Small intestine (tissue), 7 donors: Measurements from ENCODE around the gene HSF2BP. TPM values are rescaled to one million over a fixed set of nuclear protein-coding genes. Genes with fewer than 3 reads are reported as not detected.
"Not testable (repeated sequence)": the region's sequence is repeated elsewhere in the genome, so short reads cannot be mapped to it uniquely, and the experiment has no call there.

Experiments used
- DNase-seq, 2 donors: peaks; one replicate each; pipeline versions ENCODE4 v3.0.0 to v3.0.0-alpha.2; 2013
- FAIRE-seq: peaks from 2 replicates; lab custom pipeline; 2012; peaks lifted over from hg19 to GRCh38; lab: Jason Lieb, UNC
- H3K27ac ChIP-seq, 3 donors: one replicate each; pipeline ENCODE4 v1.5.1; 2013; ENCODE audit warnings: low read length in 2 of 3, mild to moderate bottlenecking in 2 of 3, control low read depth in 1 of 3, inconsistent platforms in 1 of 3, low read depth in 1 of 3, moderate library complexity in 1 of 3
- H3K27me3 ChIP-seq, 3 donors: one replicate each; pipeline ENCODE4 v1.6.1; 2013; ENCODE audit warnings: low read length in 3 of 3, inconsistent platforms in 1 of 3; ENCODE audit not compliant: control insufficient read depth in 3 of 3, insufficient read depth in 3 of 3
- H3K36me3 ChIP-seq, 3 donors: one replicate each; pipeline ENCODE4 v1.6.1; 2013; ENCODE audit warnings: low read length in 3 of 3, inconsistent platforms in 1 of 3, low read depth in 1 of 3, mild to moderate bottlenecking in 1 of 3, moderate library complexity in 1 of 3; ENCODE audit not compliant: control insufficient read depth in 3 of 3, insufficient read depth in 2 of 3
- H3K4me1 ChIP-seq, 3 donors: one replicate each; pipeline ENCODE4 v1.6.1; 2013; ENCODE audit warnings: low read length in 2 of 3, inconsistent platforms in 1 of 3, low read depth in 1 of 3, mild to moderate bottlenecking in 1 of 3, moderate library complexity in 1 of 3; ENCODE audit not compliant: control insufficient read depth in 3 of 3, insufficient read depth in 2 of 3
- H3K4me3 ChIP-seq, 3 donors: one replicate each; pipeline ENCODE4 v1.5.1; 2013; ENCODE audit warnings: low read length in 3 of 3, control low read depth in 1 of 3, inconsistent platforms in 1 of 3, low read depth in 1 of 3, mild to moderate bottlenecking in 1 of 3, moderate library complexity in 1 of 3
- H3K9me3 ChIP-seq, 2 donors: one replicate each; pipeline ENCODE4 v1.6.1; 2013; ENCODE audit warnings: low read depth in 1 of 2, low read length in 1 of 2; ENCODE audit not compliant: control insufficient read depth in 2 of 2, insufficient read depth in 1 of 2
- WGBS, 3 donors: extraction: QIAGEN DNeasy Blood & Tissue Kit; methylation state at CpG; one replicate each; pipeline ENCODE4 v1.1.7; 2013; 5-methylcytosine and 5-hydroxymethylcytosine counted together
- polyA plus RNA-seq, 4 donors: library from polyadenylated mRNA; stranded (reverse) in 3 of 4; unstranded in 1 of 4; fragments of 200-250 nt in 3 of 4; fragments of 120-200 nt in 1 of 4; gene quantifications; one replicate each; pipeline versions ENCODE4 v1.2.1 to v1.2.3, GENCODE V29; 2013
- donor health status: healthy with polysubstance abuse.
- donor health status: control.
- donor health status: control.
- donor health status: Bipolar disorder and iron deficiency.
- donor health status: healthy.

HSF2BP gene
- polyA plus RNA-seq, 4 donors = 0.22 to 0.78 (median 0.49) TPM; not detected in 1

DNA sequence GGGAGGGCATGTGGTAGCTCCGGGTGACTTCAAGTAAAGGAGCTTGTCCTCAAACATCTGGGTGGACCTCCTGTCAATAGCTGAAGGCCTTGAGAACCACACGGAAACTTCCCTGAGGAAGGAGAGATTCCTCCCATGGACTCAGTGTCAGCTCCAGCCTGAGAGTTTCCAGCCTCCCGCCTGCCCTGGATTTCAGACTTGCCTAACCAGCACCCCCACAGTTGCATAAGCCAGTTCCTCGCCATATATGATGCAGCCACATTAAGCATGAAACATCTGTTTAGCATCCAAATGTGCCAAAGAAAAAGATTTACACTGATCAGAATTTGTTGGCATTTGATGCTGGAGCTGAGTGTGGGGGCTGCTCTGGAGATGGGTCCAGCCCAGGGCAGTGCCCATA, 148.1 kb downstream of the HSF2BP start:
- WGBS, 3 donors = no CpG with 5 or more reads among the region's 4 CpGs
- H3K4me1 ChIP-seq, H3K4me3 ChIP-seq, H3K9me3 ChIP-seq, DNase-seq, FAIRE-seq, H3K27me3 ChIP-seq, H3K27ac ChIP-seq, H3K36me3 ChIP-seq: not testable (repeated sequence)

DNA sequence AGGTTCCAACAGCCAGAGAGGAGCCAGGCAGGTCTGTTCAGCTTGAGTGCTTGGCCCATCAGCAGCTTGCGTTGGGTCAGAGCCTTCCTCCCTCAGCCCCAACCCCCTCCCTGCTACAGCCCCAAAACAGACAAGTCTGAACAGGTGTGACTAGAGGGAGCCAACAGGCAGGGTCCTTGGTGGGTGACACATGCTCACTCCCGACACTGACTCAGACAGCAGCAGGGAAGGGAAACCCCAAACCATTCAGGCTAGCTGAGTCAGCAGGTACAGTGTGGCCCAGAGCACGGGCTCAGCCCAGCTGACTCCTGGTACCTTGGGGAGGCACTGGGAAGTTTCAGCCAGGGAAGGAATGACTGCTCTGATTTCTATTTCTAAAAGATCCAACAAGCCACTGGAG, 148.6 kb downstream of the HSF2BP start:
- WGBS, 3 donors = no CpG with 5 or more reads among the region's 3 CpGs
- not testable (repeated sequence) for H3K4me1 ChIP-seq, H3K4me3 ChIP-seq, H3K36me3 ChIP-seq, H3K9me3 ChIP-seq, DNase-seq, FAIRE-seq, H3K27ac ChIP-seq, H3K27me3 ChIP-seq

- H3K27me3 ChIP-seq, FAIRE-seq, H3K27ac ChIP-seq, H3K4me3 ChIP-seq, H3K9me3 ChIP-seq, H3K36me3 ChIP-seq, H3K4me1 ChIP-seq, DNase-seq: not testable (repeated sequence)
- no CpG with 5 or more reads among the region's 13 CpGs for WGBS, 3 donors
Observed at GRCh38 chr21:43503892-43504291, 155.4 kb downstream of the HSF2BP start.

- not testable (repeated sequence) for DNase-seq, FAIRE-seq
Observed at GRCh38 chr21:43503075-43503750, 156.1 kb downstream of the HSF2BP start.

GRCh38 chr21:43502407-43503071, 156.7 kb downstream of the HSF2BP start:
- not testable (repeated sequence) for H3K27ac ChIP-seq, H3K4me3 ChIP-seq, FAIRE-seq, H3K9me3 ChIP-seq, H3K27me3 ChIP-seq, H3K4me1 ChIP-seq, DNase-seq, H3K36me3 ChIP-seq
- WGBS, 3 donors = no CpG with 5 or more reads among the region's 23 CpGs

More at GRCh38 chr21:43503075-43503750, 156.1 kb downstream of the HSF2BP start:
- WGBS, 3 donors = no CpG with 5 or more reads among the region's 15 CpGs
- H3K4me1 ChIP-seq, H3K9me3 ChIP-seq, H3K27me3 ChIP-seq, H3K36me3 ChIP-seq, H3K4me3 ChIP-seq, H3K27ac ChIP-seq: not testable (repeated sequence)

GRCh38 chr21:43498924-43499323, 160.4 kb downstream of the HSF2BP start:
- 83 to 91% (median 88%) methylated on average over 1 to 2 of the region's 8 CpGs for WGBS, 3 donors
- H3K27me3 ChIP-seq, FAIRE-seq, H3K36me3 ChIP-seq, H3K9me3 ChIP-seq, DNase-seq, H3K4me3 ChIP-seq, H3K4me1 ChIP-seq, H3K27ac ChIP-seq: not testable (repeated sequence)

GRCh38 chr21:43498065-43498464, 161.2 kb downstream of the HSF2BP start:
- H3K36me3 ChIP-seq, H3K4me3 ChIP-seq, H3K9me3 ChIP-seq, H3K27me3 ChIP-seq, FAIRE-seq, H3K4me1 ChIP-seq, H3K27ac ChIP-seq, DNase-seq: not testable (repeated sequence)
- WGBS, 3 donors = no CpG with 5 or more reads among the region's 7 CpGs

GRCh38 chr21:43494279-43495012, 164.8 kb downstream of the HSF2BP start:
- not testable (repeated sequence) for FAIRE-seq, H3K36me3 ChIP-seq, H3K4me1 ChIP-seq, H3K9me3 ChIP-seq, DNase-seq, H3K27me3 ChIP-seq, H3K4me3 ChIP-seq, H3K27ac ChIP-seq
- 24 to 66% (median 29%) methylated on average over 4 of the region's 18 CpGs for WGBS, 3 donors
